IPS-18a (cell line): Measurements from ENCODE around the gene DMBX1.

Experiments used
- H3K27ac ChIP-seq: one replicate; pipeline ENCODE4 v1.5.1; 2013; ENCODE audit warnings: low read length
- H3K27me3 ChIP-seq: one replicate; pipeline ENCODE4 v1.6.1; 2013; ENCODE audit warnings: mild to moderate bottlenecking, low read length; ENCODE audit not compliant: control insufficient read depth, insufficient read depth
- H3K36me3 ChIP-seq: one replicate; pipeline ENCODE4 v1.6.1; 2013; ENCODE audit warnings: low read depth, low read length; ENCODE audit not compliant: control insufficient read depth
- H3K4me1 ChIP-seq: one replicate; pipeline ENCODE4 v1.6.1; 2013; ENCODE audit warnings: low read depth, low read length; ENCODE audit not compliant: control insufficient read depth
- H3K4me3 ChIP-seq: one replicate; pipeline ENCODE4 v1.5.1; 2013; ENCODE audit warnings: low read length
- H3K9ac ChIP-seq: one replicate; pipeline ENCODE4 v1.6.1; 2013; ENCODE audit warnings: mild to moderate bottlenecking, low read length, moderate library complexity
- H3K9me3 ChIP-seq: one replicate; pipeline ENCODE4 v1.6.1; 2013; ENCODE audit warnings: low read depth, low read length; ENCODE audit not compliant: control insufficient read depth

Gene DMBX1

GRCh38 chr1:46495778-46496177 is 6.1 kb downstream of the DMBX1 start:
- H3K36me3 ChIP-seq = no peaks in the 10 kb centered on the region
- no peaks in the 10 kb centered on the region for H3K9me3 ChIP-seq
- no peak overlapping the region for H3K27ac ChIP-seq
- H3K4me1 ChIP-seq = peaks cover 31% of the 10 kb centered on the region
- no peak overlapping the region for H3K4me3 ChIP-seq
- H3K27me3 ChIP-seq = peaks cover 70% of the 10 kb centered on the region
- H3K9ac ChIP-seq = no peak overlapping the region

- H3K4me1 ChIP-seq = peaks cover 26% of the 10 kb centered on the region
- H3K27me3 ChIP-seq = peaks cover 63% of the 10 kb centered on the region
Observed at GRCh38 chr1:46496505-46496904, 6.9 kb downstream of the DMBX1 start.

GRCh38 chr1:46497020-46497419 is 7.4 kb downstream of the DMBX1 start:
- H3K9ac ChIP-seq = no peak overlapping the region
- no peaks in the 10 kb centered on the region for H3K9me3 ChIP-seq
- no peaks in the 10 kb centered on the region for H3K36me3 ChIP-seq
- H3K27ac ChIP-seq = no peak overlapping the region
- peaks cover 58% of the 10 kb centered on the region for H3K27me3 ChIP-seq
- H3K4me1 ChIP-seq = peaks cover 20% of the 10 kb centered on the region
- no peak overlapping the region for H3K4me3 ChIP-seq

More at GRCh38 chr1:46496505-46496904, 6.9 kb downstream of the DMBX1 start:
- H3K36me3 ChIP-seq = no peaks in the 10 kb centered on the region
- H3K27ac ChIP-seq = no peak overlapping the region
- H3K4me3 ChIP-seq = no peak overlapping the region
- no peak overlapping the region for H3K9ac ChIP-seq
- no peaks in the 10 kb centered on the region for H3K9me3 ChIP-seq

DNA sequence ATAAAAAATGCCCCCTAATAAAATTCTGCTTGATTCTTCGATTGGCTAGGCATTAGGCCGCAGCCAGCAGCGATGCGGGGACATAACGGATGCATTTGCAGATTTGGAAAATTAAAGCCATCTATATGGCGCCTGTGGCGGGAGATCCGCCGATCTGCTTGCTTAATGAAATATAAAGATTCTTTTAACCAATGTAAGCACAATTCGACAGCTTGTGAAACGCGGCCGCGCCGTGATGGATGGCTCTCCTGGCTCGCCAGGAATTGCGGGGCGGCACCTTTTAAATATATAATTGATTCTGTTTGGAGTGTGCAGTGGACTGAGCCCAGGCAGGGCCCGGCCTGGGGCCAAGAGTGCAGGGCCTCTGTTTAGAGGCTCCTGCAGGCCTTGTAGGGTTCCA is 8.0 kb downstream of the DMBX1 start:
- Histone ChIP-seq H3K27me3 (peaks cover 53% of the 10 kb centered on the region), H3K4me1 (peaks cover 14% of the 10 kb centered on the region)

GRCh38 chr1:46501528-46501927 is 11.9 kb downstream of the DMBX1 start:
- H3K27me3 ChIP-seq = peaks cover 25% of the 10 kb centered on the region
- H3K9me3 ChIP-seq = no peaks in the 10 kb centered on the region
- no peaks in the 10 kb centered on the region for H3K36me3 ChIP-seq
- no peak overlapping the region for H3K4me3 ChIP-seq
- H3K9ac ChIP-seq = no peak overlapping the region
- H3K4me1 ChIP-seq = peaks cover 5% of the 10 kb centered on the region
- H3K27ac ChIP-seq = no peak overlapping the region

More for the DNA sequence above, 8.0 kb downstream of the DMBX1 start:
- Histone ChIP-seq H3K36me3 (no peaks in the 10 kb centered on the region), H3K4me3 (no peak overlapping the region), H3K9ac (no peak overlapping the region), H3K27ac (no peak overlapping the region), H3K9me3 (no peaks in the 10 kb centered on the region)

DNA sequence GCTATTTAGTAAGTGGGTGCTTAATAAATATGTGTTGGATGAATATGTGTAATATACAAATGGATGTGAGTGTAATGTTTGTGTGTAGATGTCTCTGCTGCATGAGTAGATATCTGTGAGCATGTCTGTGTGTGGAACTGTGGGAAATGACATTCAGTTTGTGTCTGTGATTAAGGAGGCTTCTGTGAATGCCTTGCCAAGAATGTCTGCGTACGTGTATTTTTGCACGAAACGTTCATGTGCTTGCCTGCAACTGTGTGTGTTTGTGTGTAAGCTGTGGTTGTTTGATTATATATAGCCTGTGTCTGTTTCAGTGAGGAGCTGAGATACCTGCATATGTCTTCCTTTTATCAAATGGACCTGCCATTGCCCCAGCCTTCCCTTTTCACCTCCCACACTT is 13.8 kb downstream of the DMBX1 start:
- Histone ChIP-seq H3K9ac (no peak overlapping the region), H3K27me3 (peaks cover 13% of the 10 kb centered on the region), H3K27ac (no peak overlapping the region), H3K4me1 (peaks cover 5% of the 10 kb centered on the region), H3K4me3 (no peak overlapping the region), H3K9me3 (no peaks in the 10 kb centered on the region), H3K36me3 (no peaks in the 10 kb centered on the region)

- peaks cover 17% of the 10 kb centered on the region for H3K27me3 ChIP-seq
- H3K4me1 ChIP-seq = peaks cover 5% of the 10 kb centered on the region
- no peaks in the 10 kb centered on the region for H3K36me3 ChIP-seq
- H3K9ac ChIP-seq = no peak overlapping the region
- H3K9me3 ChIP-seq = no peaks in the 10 kb centered on the region
- no peak overlapping the region for H3K4me3 ChIP-seq
- H3K27ac ChIP-seq = no peak overlapping the region
Observed at GRCh38 chr1:46506470-46507219, 17.0 kb downstream of the DMBX1 start.

- H3K36me3 ChIP-seq = no peaks in the 10 kb centered on the region
- no peaks in the 10 kb centered on the region for H3K9me3 ChIP-seq
- no peak overlapping the region for H3K27ac ChIP-seq
- peaks cover 8% of the 10 kb centered on the region for H3K4me1 ChIP-seq
- H3K9ac ChIP-seq = no peak overlapping the region
- H3K4me3 ChIP-seq = no peak overlapping the region
- peaks cover 5% of the 10 kb centered on the region for H3K27me3 ChIP-seq
Observed at GRCh38 chr1:46508757-46509156, 19.1 kb downstream of the DMBX1 start.

DNA sequence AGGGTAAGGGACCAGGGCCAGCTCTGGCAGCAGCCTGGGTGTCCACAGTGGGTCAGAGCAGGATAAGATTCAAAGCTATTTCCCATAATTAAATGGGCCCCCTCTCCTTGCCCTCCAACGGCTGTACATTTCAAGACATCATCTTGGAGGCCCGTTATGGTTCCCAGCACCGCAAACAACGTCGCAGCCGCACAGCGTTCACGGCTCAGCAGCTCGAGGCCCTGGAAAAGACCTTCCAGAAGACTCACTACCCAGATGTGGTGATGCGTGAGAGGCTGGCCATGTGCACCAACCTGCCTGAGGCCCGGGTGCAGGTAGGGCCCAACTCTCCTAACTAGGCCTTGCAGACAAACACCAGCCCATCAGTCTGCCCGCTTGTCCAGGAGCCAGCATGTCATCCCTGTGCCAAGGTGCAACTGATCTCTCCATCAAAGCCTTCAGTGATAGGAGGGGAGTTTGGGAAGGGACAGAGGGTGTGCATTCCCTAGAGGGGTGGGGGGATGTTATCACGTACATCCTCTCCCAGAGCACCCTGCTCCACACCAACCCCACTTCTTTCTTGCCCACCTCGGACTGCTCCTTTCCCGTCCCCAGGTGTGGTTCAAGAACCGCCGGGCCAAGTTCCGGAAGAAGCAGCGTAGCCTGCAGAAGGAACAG is 20.8 kb downstream of the DMBX1 start:
- no peaks in the 10 kb centered on the region for H3K36me3 ChIP-seq
- no peak overlapping the region for H3K4me3 ChIP-seq
- H3K27me3 ChIP-seq = peaks cover 18% of the 10 kb centered on the region
- H3K4me1 ChIP-seq = peaks cover 8% of the 10 kb centered on the region
- H3K27ac ChIP-seq = no peak overlapping the region
- H3K9me3 ChIP-seq = no peaks in the 10 kb centered on the region
- H3K9ac ChIP-seq = no peak overlapping the region

DNA sequence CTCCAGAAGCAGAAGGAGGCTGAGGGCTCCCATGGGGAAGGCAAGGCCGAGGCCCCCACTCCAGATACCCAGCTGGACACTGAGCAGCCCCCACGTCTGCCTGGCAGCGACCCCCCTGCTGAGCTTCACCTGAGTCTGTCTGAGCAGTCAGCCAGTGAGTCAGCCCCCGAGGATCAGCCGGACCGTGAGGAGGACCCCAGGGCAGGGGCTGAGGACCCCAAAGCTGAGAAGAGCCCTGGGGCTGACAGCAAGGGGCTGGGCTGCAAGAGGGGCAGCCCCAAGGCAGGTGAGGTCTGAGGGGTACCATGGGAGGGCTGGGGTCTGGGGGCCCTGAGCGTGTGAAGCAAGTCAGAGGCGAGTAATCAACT is 21.3 kb downstream of the DMBX1 start:
- Histone ChIP-seq H3K36me3 (no peaks in the 10 kb centered on the region), H3K4me1 (peaks cover 8% of the 10 kb centered on the region), H3K27me3 (peaks cover 23% of the 10 kb centered on the region), H3K9ac (no peak overlapping the region), H3K27ac (no peak overlapping the region), H3K9me3 (no peaks in the 10 kb centered on the region), H3K4me3 (no peak overlapping the region)

- Histone ChIP-seq H3K9me3 (no peaks in the 10 kb centered on the region), H3K36me3 (no peaks in the 10 kb centered on the region), H3K4me1 (peaks cover 20% of the 10 kb centered on the region), H3K27ac (no peak overlapping the region), H3K27me3 (peaks cover 33% of the 10 kb centered on the region), H3K4me3 (no peak overlapping the region), H3K9ac (no peak overlapping the region)
Observed at GRCh38 chr1:46512135-46512791, 22.6 kb downstream of the DMBX1 start.
